GM19463 (cell line): ENCODE measurements around the gene SHLD3.
"Not testable (repeated sequence)": the region's sequence is repeated elsewhere in the genome, so short reads cannot be mapped to it uniquely, and the experiment has no call there.

Experiments
- ATAC-seq: cut with Tn5 transposase; IDR thresholded peaks from one replicate; pipeline ENCODE4 v1.9.1; 2021; ENCODE audit warnings: mild to moderate bottlenecking, moderate library complexity; ENCODE audit not compliant: unreplicated experiment

SHLD3 gene

GRCh38 chr5:65624571-65625555 lies at the start of gene SHLD3, which contains the start of gene TRAPPC13:
TSS of gene SHLD3 (plus strand) at chr5:65625027. CDS start at chr5:65629588, 4,561 bp downstream.
TSS of gene TRAPPC13 (plus strand) at chr5:65625027. CDS start at chr5:65625061, 34 bp downstream.
- peak; percentile 69 for ATAC-seq

- ATAC-seq, result no peak
These were observed 47.7 kb upstream of the SHLD3 start for GRCh38 chr5:65577141-65577540.

GRCh38 chr5:65588694-65589093 lies 36.1 kb upstream of the SHLD3 start:
- no peak for ATAC-seq

GRCh38 chr5:65601761-65602160 lies 23.1 kb upstream of the SHLD3 start:
- not testable (repeated sequence) for ATAC-seq

GRCh38 chr5:65611524-65611923 lies 13.3 kb upstream of the SHLD3 start:
- ATAC-seq, result no peak

- no peak for ATAC-seq
These were observed 12.4 kb upstream of the SHLD3 start for GRCh38 chr5:65612298-65612907.

GRCh38 chr5:65620021-65620420 lies 4.8 kb upstream of the SHLD3 start:
- ATAC-seq, result no peak

- not testable (repeated sequence) for ATAC-seq
These were observed 2.9 kb upstream of the SHLD3 start for GRCh38 chr5:65621961-65622360.

GRCh38 chr5:65623482-65623881 lies 1.3 kb upstream of the SHLD3 start:
- ATAC-seq, result no peak

- ATAC-seq, result peak; percentile 95
These were observed 729 bp upstream of the SHLD3 start, which contains the start of gene TRIM23 for GRCh38 chr5:65624025-65624570. TSS of gene TRIM23 (minus strand) at chr5:65624333. CDS start at chr5:65624274, 59 bp downstream.

- no peak for ATAC-seq
These were observed 916 bp downstream of the SHLD3 start for GRCh38 chr5:65625743-65626142.

GRCh38 chr5:65630981-65631380 lies 6.2 kb downstream of the SHLD3 start:
- no peak for ATAC-seq

GRCh38 chr5:65640240-65640639 lies 15.4 kb downstream of the SHLD3 start:
- no peak for ATAC-seq

- ATAC-seq, result no peak
These were observed 22.1 kb downstream of the SHLD3 start for GRCh38 chr5:65646938-65647337.

- no peak for ATAC-seq
These were observed 23.1 kb downstream of the SHLD3 start for GRCh38 chr5:65647941-65648340.

- ATAC-seq, result no peak
These were observed 26.3 kb downstream of the SHLD3 start for GRCh38 chr5:65651144-65651543.

- ATAC-seq, result no peak
These were observed 29.9 kb downstream of the SHLD3 start for GRCh38 chr5:65654713-65655112.

GRCh38 chr5:65663804-65664521 lies 39.1 kb downstream of the SHLD3 start:
- ATAC-seq, result no peak

GRCh38 chr5:65668696-65669095 lies 43.9 kb downstream of the SHLD3 start:
- ATAC-seq, result no peak

GRCh38 chr5:65672796-65673195 lies 48.0 kb downstream of the SHLD3 start:
- no peak for ATAC-seq

GRCh38 chr5:65674749-65675148 lies 49.9 kb downstream of the SHLD3 start:
- no peak for ATAC-seq
